Measurements from ENCODE around the gene DNM3.

GRCh38 chr1:171941920-171942319 lies 100.6 kb downstream of the DNM3 start:
- TF ChIP-seq BACH2 (CRISPR knock-in tag; IDR thresholded peaks at IDR 0.05; ENCODE audit: borderline replicate concordance) (no peak), CREB5 (CRISPR knock-in tag; IDR thresholded peaks at IDR 0.05; ENCODE audit: low read depth) (no peak), ISL1 (CRISPR knock-in tag; IDR thresholded peaks at IDR 0.05) (no peak), PPARA (CRISPR knock-in tag; IDR thresholded peaks at IDR 0.05; ENCODE audit: borderline replicate concordance) (no peak), ZFP30 (CRISPR knock-in tag; IDR thresholded peaks at IDR 0.05) (no peak), ZFP3 (CRISPR knock-in tag; IDR thresholded peaks at IDR 0.05) (no peak), ARNTL (CRISPR knock-in tag; IDR thresholded peaks at IDR 0.05; ENCODE audit: borderline replicate concordance, low read depth) (no peak), ZC3H10 (CRISPR knock-in tag; IDR thresholded peaks at IDR 0.05) (no peak)

Measured in SK-N-SH treated with all-trans-retinoic acid at 6 μM for 48 hours (cell line).